HG03571 (cell line): ENCODE results near the gene SGTB.
"Not testable (repeated sequence)": the region's sequence is repeated elsewhere in the genome, so short reads cannot be mapped to it uniquely, and the experiment has no call there.

Experiments used
- ATAC-seq: cut with Tn5 transposase; IDR thresholded peaks from one replicate; pipeline ENCODE4 v1.9.1; 2021; ENCODE audit not compliant: unreplicated experiment

SGTB gene

GRCh38 chr5:65674749-65675148 is 47.2 kb downstream of the SGTB start:
- ATAC-seq = no peak

GRCh38 chr5:65672796-65673195 is 49.1 kb downstream of the SGTB start:
- ATAC-seq = no peak

- ATAC-seq = no peak
Measured at GRCh38 chr5:65668696-65669095, 53.2 kb downstream of the SGTB start.

GRCh38 chr5:65663804-65664521 is 57.9 kb downstream of the SGTB start:
- ATAC-seq = no peak

- no peak for ATAC-seq
Measured at GRCh38 chr5:65654713-65655112, 67.2 kb downstream of the SGTB start.

- no peak for ATAC-seq
Measured at GRCh38 chr5:65651144-65651543, 70.8 kb downstream of the SGTB start.

- ATAC-seq = no peak
Measured at GRCh38 chr5:65647941-65648340, 74.0 kb downstream of the SGTB start.

GRCh38 chr5:65646938-65647337 is 75.0 kb downstream of the SGTB start:
- ATAC-seq = no peak

- ATAC-seq = no peak
Measured at GRCh38 chr5:65640240-65640639, 81.7 kb downstream of the SGTB start.

- no peak for ATAC-seq
Measured at GRCh38 chr5:65630981-65631380, 90.9 kb downstream of the SGTB start.

- no peak for ATAC-seq
Measured at GRCh38 chr5:65625743-65626142, 96.2 kb downstream of the SGTB start.

GRCh38 chr5:65624571-65625555 is 97.0 kb downstream of the SGTB start, which contains the start of the genes SHLD3 and TRAPPC13:
Gene SHLD3 (plus strand): TSS chr5:65625027. CDS start chr5:65629588, 4,561 bp downstream.
Gene TRAPPC13 (plus strand): TSS chr5:65625027. CDS start chr5:65625061, 34 bp downstream.
- peak; percentile 72 for ATAC-seq

- peak; percentile 93 for ATAC-seq
Measured at GRCh38 chr5:65624025-65624570, 97.8 kb downstream of the SGTB start, which contains the start of gene TRIM23. Gene TRIM23 (minus strand): TSS chr5:65624333. CDS start chr5:65624274, 59 bp downstream.

GRCh38 chr5:65623482-65623881 is 98.4 kb downstream of the SGTB start:
- no peak for ATAC-seq

GRCh38 chr5:65621961-65622360 is 99.9 kb downstream of the SGTB start:
- not testable (repeated sequence) for ATAC-seq

- ATAC-seq = no peak
Measured at GRCh38 chr5:65620021-65620420, 101.9 kb downstream of the SGTB start.
